AG20443 (cell line): ENCODE measurements around the gene LAMA5.

ENCODE experiments used
- DNase-seq: peaks from one replicate; pipeline ENCODE4 v3.0.0; 2012; ENCODE audit warnings: low spot score, mixed read lengths

LAMA5 gene

GRCh38 chr20:62359491-62360121, 7.5 kb downstream of the LAMA5 start:
- no peak for DNase-seq

- no peak for DNase-seq
Observed at GRCh38 chr20:62359043-62359490, 8.0 kb downstream of the LAMA5 start.

GRCh38 chr20:62358171-62359042, 8.7 kb downstream of the LAMA5 start:
- DNase-seq, result no peak

GRCh38 chr20:62357681-62358080, 9.4 kb downstream of the LAMA5 start:
- DNase-seq, result no peak

- peak; percentile 86 for DNase-seq
Observed at GRCh38 chr20:62357187-62357667, 9.9 kb downstream of the LAMA5 start.

GRCh38 chr20:62356589-62357186, 10.4 kb downstream of the LAMA5 start:
- DNase-seq, result no peak

- no peak for DNase-seq
Observed at GRCh38 chr20:62355878-62356588, 11.1 kb downstream of the LAMA5 start.

GRCh38 chr20:62355516-62355877, 11.6 kb downstream of the LAMA5 start:
- peak; percentile 55 for DNase-seq

GRCh38 chr20:62354811-62355341, 12.2 kb downstream of the LAMA5 start:
- DNase-seq, result no peak

GRCh38 chr20:62354031-62354808, 12.9 kb downstream of the LAMA5 start:
- no peak for DNase-seq

GRCh38 chr20:62353289-62354030, 13.7 kb downstream of the LAMA5 start:
- DNase-seq, result no peak

- DNase-seq, result no peak
Observed at GRCh38 chr20:62352402-62353288, 14.5 kb downstream of the LAMA5 start.

GRCh38 chr20:62351469-62352401, 15.4 kb downstream of the LAMA5 start:
- no peak for DNase-seq

- DNase-seq, result no peak
Observed at GRCh38 chr20:62350629-62351422, 16.3 kb downstream of the LAMA5 start.

GRCh38 chr20:62350098-62350628, 16.9 kb downstream of the LAMA5 start:
- DNase-seq, result no peak

GRCh38 chr20:62349556-62350097, 17.5 kb downstream of the LAMA5 start:
- DNase-seq, result no peak

- DNase-seq, result no peak
Observed at GRCh38 chr20:62348604-62349003, 18.5 kb downstream of the LAMA5 start.
